Fibroblast of villous mesenchyme (primary cell): ENCODE results near the gene GBX1. TPM values are rescaled to one million over a fixed set of nuclear protein-coding genes. Genes with fewer than 3 reads are reported as not detected.

Experiments
- DNase-seq: peaks from one replicate; pipeline ENCODE4 v3.0.0-alpha.2; 2010; ENCODE audit warnings: low read depth
- H3K4me3 ChIP-seq: 2 replicates; pipeline ENCODE4 v1.5.1; 2011; ENCODE audit warnings: low read depth, mild to moderate bottlenecking, low read length
- CTCF ChIP-seq: IDR thresholded peaks from 2 replicates; pipeline ENCODE4 v1.5.1; 2012; ENCODE audit warnings: low read depth, mild to moderate bottlenecking, low read length; ENCODE audit not compliant: insufficient read depth
- total RNA-seq: library from RNA; depleted of rRNA; stranded (reverse); fragments of >200 nt; gene quantifications from 2 replicates; pipeline ENCODE4 v1.2.3, GENCODE V29; 2012

Gene GBX1
- total RNA-seq, 1 donor: not detected

DNA sequence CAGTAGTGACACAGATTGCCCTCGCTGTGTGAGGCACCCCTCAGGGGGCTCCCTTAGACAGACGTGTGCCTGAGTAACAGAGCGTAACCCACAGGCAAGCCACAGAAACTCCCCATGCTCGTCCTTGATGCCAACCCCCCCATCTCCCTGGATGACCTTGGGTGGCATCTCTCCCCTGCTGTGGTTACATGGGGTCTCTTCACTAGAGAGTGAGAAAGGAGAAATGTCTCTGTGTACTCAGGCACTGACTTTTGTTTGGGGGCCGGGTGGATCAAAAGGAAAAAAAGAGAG is 20.7 kb upstream of the GBX1 start:
- no peak overlapping the region for H3K4me3 ChIP-seq
- no peak for DNase-seq
- no peak for TF ChIP-seq CTCF

DNA sequence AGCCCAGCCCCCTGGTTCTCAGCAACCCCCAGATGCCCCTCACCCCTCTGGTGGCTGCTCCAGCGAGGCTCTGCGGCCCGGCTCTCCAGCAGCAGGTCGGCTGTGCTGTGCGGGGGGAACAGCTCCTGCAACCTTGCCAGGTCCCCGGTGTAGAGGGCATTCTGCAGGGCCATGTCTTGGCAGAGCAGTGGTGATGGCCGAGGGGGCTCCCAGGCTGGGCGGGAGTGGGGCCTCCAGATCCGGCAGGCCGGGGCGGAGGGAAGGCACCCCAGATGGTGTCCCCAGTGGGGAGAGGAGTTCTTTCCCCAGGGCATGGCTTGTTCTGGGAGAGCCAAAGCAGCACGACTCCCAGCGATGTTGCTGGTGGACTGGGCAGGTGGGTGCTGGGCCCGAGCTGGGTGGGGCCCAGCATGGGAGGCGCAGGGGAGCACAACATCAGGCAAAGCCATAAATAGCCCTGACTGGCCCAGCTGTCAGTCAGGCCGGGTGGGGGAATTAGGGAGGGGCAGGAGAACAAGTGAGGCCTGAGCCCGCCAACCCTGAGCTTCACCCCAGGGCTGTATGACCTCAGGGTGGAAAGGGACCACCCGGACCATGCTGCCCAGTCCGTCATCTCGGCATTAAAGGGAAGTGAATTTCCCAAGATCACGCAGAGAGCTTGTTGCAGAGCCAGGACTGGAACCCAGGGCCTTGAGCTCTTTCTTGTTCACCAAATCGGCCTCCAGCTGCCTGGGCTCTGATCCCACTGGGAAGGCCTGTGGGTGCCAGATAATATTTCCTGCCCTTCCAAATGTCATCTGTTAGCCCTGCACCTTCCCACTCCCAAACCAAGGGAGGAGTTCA is 20.1 kb upstream of the GBX1 start:
- no peak for TF ChIP-seq CTCF
- no peak overlapping the region for H3K4me3 ChIP-seq
- no peak for DNase-seq

- H3K4me3 ChIP-seq: no peak within 1 kb of the TSS
- DNase-seq: no peak
- TF ChIP-seq CTCF: no peak
Measured at GRCh38 chr7:151186640-151187408, 19.3 kb upstream of the GBX1 start, which contains the start of gene ASB10. ASB10 (minus strand) TSS chr7:151187250; CDS start chr7:151187130, 120 bp downstream.

- no peak for TF ChIP-seq CTCF
- DNase-seq: no peak
- no peak overlapping the region for H3K4me3 ChIP-seq
Measured at GRCh38 chr7:151185762-151186639, 18.5 kb upstream of the GBX1 start.

DNA sequence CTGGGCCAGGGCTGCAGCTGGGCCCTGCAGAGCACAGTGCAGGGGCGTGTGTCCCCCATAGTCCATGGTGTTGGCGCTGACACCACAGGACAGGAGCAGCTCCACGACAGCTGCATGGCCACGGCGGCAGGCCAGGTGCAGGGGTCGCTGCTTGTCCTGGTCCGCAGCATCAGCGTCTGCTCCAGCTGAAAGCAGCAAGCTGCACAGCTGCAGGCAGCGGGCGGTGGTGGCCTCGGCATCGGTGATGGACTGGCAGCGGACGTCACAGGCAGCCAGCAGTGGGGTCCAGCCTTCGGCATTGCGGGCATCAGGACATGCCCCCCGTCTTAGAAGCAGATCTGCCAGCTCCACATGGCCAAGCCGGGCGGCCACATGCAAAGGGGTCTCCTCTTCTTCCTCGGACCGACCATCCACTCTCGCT is 13.5 kb upstream of the GBX1 start:
- no peak for TF ChIP-seq CTCF
- no peak for DNase-seq
- H3K4me3 ChIP-seq: no peak overlapping the region

DNA sequence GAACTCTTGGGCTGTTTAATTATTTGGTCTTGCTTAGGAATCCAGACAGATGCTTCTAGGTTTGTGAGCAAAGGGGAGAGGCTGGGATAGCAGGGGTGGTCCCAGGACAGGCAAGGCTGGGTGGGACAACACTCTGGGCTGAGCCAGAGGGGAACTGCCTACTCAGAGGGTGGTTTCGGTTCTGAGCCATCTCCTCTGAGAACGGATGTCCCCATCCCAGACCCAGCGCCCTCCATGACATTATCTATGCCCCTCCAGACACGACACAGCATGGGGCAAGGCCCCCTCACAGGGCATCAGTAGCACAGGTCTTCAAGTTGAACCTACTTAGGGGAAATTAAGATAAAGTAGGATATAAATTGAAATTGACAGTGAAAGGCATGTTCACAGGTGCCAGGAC is 12.5 kb upstream of the GBX1 start:
- no peak for DNase-seq
- H3K4me3 ChIP-seq: no peak overlapping the region
- TF ChIP-seq CTCF: no peak
